HG02571 (cell line): Measurements from ENCODE around the gene TSC22D4.
"Not testable (repeated sequence)": the region's sequence is repeated elsewhere in the genome, so short reads cannot be mapped to it uniquely, and the experiment has no call there.

Source experiments
- ATAC-seq: cut with Tn5 transposase; IDR thresholded peaks from one replicate; pipeline ENCODE4 v1.9.1; 2021; ENCODE audit warnings: mild to moderate bottlenecking, moderate library complexity; ENCODE audit not compliant: unreplicated experiment

Gene TSC22D4

GRCh38 chr7:100478958-100479660 is at the start of gene TSC22D4:
TSS of gene TSC22D4 (minus strand) at chr7:100479214. CDS start at chr7:100478038, 1,176 bp downstream.
- ATAC-seq, result peak; percentile 56

- ATAC-seq, result not testable (repeated sequence)
These were observed 49.3 kb upstream of the TSC22D4 start for GRCh38 chr7:100528108-100528866.

- ATAC-seq, result not testable (repeated sequence)
These were observed 44.2 kb upstream of the TSC22D4 start for GRCh38 chr7:100523192-100523591.

GRCh38 chr7:100521909-100522593 is 43.0 kb upstream of the TSC22D4 start:
- ATAC-seq, result not testable (repeated sequence)

GRCh38 chr7:100521076-100521475 is 42.1 kb upstream of the TSC22D4 start:
- ATAC-seq, result no peak

- ATAC-seq, result no peak
These were observed 41.1 kb upstream of the TSC22D4 start for GRCh38 chr7:100520138-100520537.

GRCh38 chr7:100519580-100519979 is 40.6 kb upstream of the TSC22D4 start:
- ATAC-seq, result no peak

- ATAC-seq, result no peak
These were observed 38.3 kb upstream of the TSC22D4 start for GRCh38 chr7:100517305-100517704.

- no peak for ATAC-seq
These were observed 37.3 kb upstream of the TSC22D4 start for GRCh38 chr7:100516135-100516812.

- no peak for ATAC-seq
These were observed 36.1 kb upstream of the TSC22D4 start for GRCh38 chr7:100515072-100515532.

GRCh38 chr7:100513212-100513810 is 34.3 kb upstream of the TSC22D4 start:
- ATAC-seq, result no peak

GRCh38 chr7:100510437-100511239 is 31.6 kb upstream of the TSC22D4 start:
- no peak for ATAC-seq

GRCh38 chr7:100509231-100509630 is 30.2 kb upstream of the TSC22D4 start:
- no peak for ATAC-seq

- no peak for ATAC-seq
These were observed 27.4 kb upstream of the TSC22D4 start for GRCh38 chr7:100506356-100506923.

- ATAC-seq, result no peak
These were observed 26.0 kb upstream of the TSC22D4 start for GRCh38 chr7:100504887-100505611.

- not testable (repeated sequence) for ATAC-seq
These were observed 25.0 kb upstream of the TSC22D4 start for GRCh38 chr7:100504031-100504430.

GRCh38 chr7:100500743-100501142 is 21.7 kb upstream of the TSC22D4 start:
- not testable (repeated sequence) for ATAC-seq

- ATAC-seq, result no peak
These were observed 17.5 kb upstream of the TSC22D4 start for GRCh38 chr7:100496509-100496908.
